ENCODE results near the gene FMNL1. TPM values are rescaled to one million over a fixed set of nuclear protein-coding genes. Genes with fewer than 3 reads are reported as not detected.

FMNL1 gene
- polyA plus RNA-seq, 2 of the 4 experiments (the other 2 are of a cell fraction), result 8.6 to 43.9 TPM

DNA sequence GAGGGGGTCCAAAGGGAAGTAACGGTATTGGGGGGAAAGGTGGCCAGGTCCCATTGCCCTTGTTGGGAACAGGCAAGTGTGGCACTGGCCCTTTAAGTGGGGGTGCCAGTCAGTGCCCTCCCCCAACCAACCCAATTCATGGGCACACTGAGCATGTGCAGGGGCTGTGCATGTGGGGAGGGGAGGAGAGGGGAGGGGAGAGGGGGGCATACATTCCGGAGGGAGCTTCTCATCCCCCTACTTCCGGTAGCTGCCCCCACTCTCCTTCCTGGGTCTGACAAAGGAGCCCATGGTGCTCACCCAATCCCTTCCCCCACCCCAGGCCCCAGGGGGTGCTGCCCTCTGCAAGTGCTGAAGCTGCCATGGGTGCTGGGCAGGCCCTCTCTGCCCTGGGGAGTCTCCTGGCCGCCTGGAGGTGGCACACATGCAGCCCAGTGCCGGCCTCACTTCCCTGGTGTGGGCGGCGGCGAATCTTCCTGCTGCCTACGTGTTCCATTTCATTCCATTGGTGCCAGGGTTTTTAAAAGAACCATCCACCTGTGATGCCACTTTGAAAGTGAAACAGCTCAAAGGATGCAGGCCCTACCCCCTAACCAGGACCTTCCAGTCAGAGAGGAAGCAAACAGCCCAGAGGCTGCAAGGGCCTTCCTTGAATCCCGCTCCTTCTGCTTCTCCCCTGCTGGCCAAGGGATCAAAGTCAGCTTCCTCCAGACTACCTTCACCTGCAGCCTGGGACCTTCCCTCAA lies 49.0 kb upstream of the FMNL1 start (continued):
- TF ChIP-seq TP53 (CRISPR knock-in tag; IDR thresholded peaks at IDR 0.05), result no peak; the same call in 1 of the 2 replicates
- TF ChIP-seq CEBPB (IDR thresholded peaks at IDR 0.05), result 0 out of 4 replicates have a peak, but pooled peaks of 1 of the 2 experiments have one; percentile 17
- peak; percentile 46 for TF ChIP-seq POLR2A (IDR thresholded peaks at IDR 0.05; ENCODE audit: low read length)
- TF ChIP-seq CHD2 (IDR thresholded peaks at IDR 0.05; ENCODE audit: low read length, partially characterized antibody), result peak; percentile 53
- TF ChIP-seq EHF (CRISPR knock-in tag; IDR thresholded peaks at IDR 0.05), result peak; percentile 28; the same call in 1 of the 2 replicates
- peak; percentile 77 for TF ChIP-seq GATA3 (IDR thresholded peaks at IDR 0.05; ENCODE audit: borderline replicate concordance)
- no peak for TF ChIP-seq TFCP2L1 (CRISPR knock-in tag; IDR thresholded peaks at IDR 0.05)
- TF ChIP-seq RFX5 (IDR thresholded peaks at IDR 0.05), result no peak
- 0 out of 2 replicates have a peak, but pooled peaks have one; percentile 47 for TF ChIP-seq HOXB5 (CRISPR knock-in tag; IDR thresholded peaks at IDR 0.05)
- TF ChIP-seq NPAS2 (CRISPR knock-in tag; IDR thresholded peaks at IDR 0.05; ENCODE audit: borderline replicate concordance), result no peak
- TF ChIP-seq RARB (CRISPR knock-in tag; IDR thresholded peaks at IDR 0.05), result no peak

GRCh38 chr17:45175759-45176115 lies 45.9 kb upstream of the FMNL1 start:
- FAIRE-seq (no peak), DNase-seq (ENCODE audit: low read depth in 1 of 2, low spot score in 1 of 2) (no peak), ATAC-seq (no peak)
- H3K4me2 ChIP-seq, result peak overlapping the region; percentile 64
- ChIA-PET CTCF (interaction anchor here (1.2 to 43.5 kb wide), 5 partner anchors 16 to 102 kb away, joined by 4 to 2147 read pairs (median 540); partner anchors contain the start of genes ACBD4, FMNL1, HEXIM1 and PLCD3), POLR2A (interaction anchor here (0.7 to 2.7 kb wide), 7 partner anchors 8 to 27 kb away, joined by 3 to 49 read pairs (median 6); partner anchors contain the start of genes HEXIM1 and HEXIM2)
- peaks cover 62% of the 10 kb centered on the region for H3K4me1 ChIP-seq
- no peak overlapping the region for H3K4me3 ChIP-seq
- 79% methylated on average over 3 of the region's 3 CpGs for WGBS (ENCODE audit: missing lambda C conversion rate)
- H3K27ac ChIP-seq, result peak overlapping the region; percentile 96 to 100
- no peaks in the 10 kb centered on the region for H3K9me3 ChIP-seq
- TF ChIP-seq TP53 (CRISPR knock-in tag; IDR thresholded peaks at IDR 0.05) (0 out of 2 replicates have a peak, but pooled peaks have one; percentile 22), ELK1 (IDR thresholded peaks at IDR 0.05; ENCODE audit: low read depth, low read length) (no peak), KDM1A (IDR thresholded peaks at IDR 0.05; ENCODE audit: low read depth) (peak; percentile 63; the same call in 1 of the 2 replicates)

- 91% methylated on average over 7 of the region's 7 CpGs for WGBS (ENCODE audit: missing lambda C conversion rate)
- Histone ChIP-seq H3K4me2 (no peak overlapping the region), H3K27ac (peak overlapping the region; percentile 96 to 100), H3K4me1 (peaks cover 51% of the 10 kb centered on the region), H3K9me3 (no peaks in the 10 kb centered on the region), H3K4me3 (no peak overlapping the region)
- ChIA-PET POLR2A (interaction anchor here (0.8 to 2.7 kb wide), 2 partner anchors 17 to 29 kb away, joined by 4 to 39 read pairs; partner anchors contain the start of gene HEXIM2), CTCF (interaction anchor here (1.7 to 43.5 kb wide), 4 partner anchors 17 to 45 kb away, joined by 12 to 2147 read pairs (median 600); partner anchors contain the start of genes ACBD4, FMNL1, HEXIM1 and PLCD3)
- no peak for FAIRE-seq
- TF ChIP-seq ELK1 (IDR thresholded peaks at IDR 0.05; ENCODE audit: low read depth, low read length), result no peak
- TF ChIP-seq ATOH8 (CRISPR knock-in tag; IDR thresholded peaks at IDR 0.05; ENCODE audit: low read depth), result no peak
- no peak for TF ChIP-seq TFCP2L1 (CRISPR knock-in tag; IDR thresholded peaks at IDR 0.05)
- TF ChIP-seq POLR2AphosphoS2 (conservative IDR thresholded peaks at IDR 0.05; ENCODE audit: low read length), result no peak
- no peak for TF ChIP-seq MAZ (IDR thresholded peaks at IDR 0.05; ENCODE audit: borderline replicate concordance, low read depth, low read length)
- no peak for TF ChIP-seq RNF2 (IDR thresholded peaks at IDR 0.05; ENCODE audit: borderline replicate concordance, low read depth)
- TF ChIP-seq CBX8 (IDR thresholded peaks at IDR 0.05), result no peak
- no peak for TF ChIP-seq PHF8 (IDR thresholded peaks at IDR 0.05; ENCODE audit: borderline replicate concordance, low read depth)
- no peak for TF ChIP-seq GATA3 (IDR thresholded peaks at IDR 0.05; ENCODE audit: borderline replicate concordance)
- no peak for TF ChIP-seq JUNB (IDR thresholded peaks at IDR 0.05)
- TF ChIP-seq NFE2L2 (conservative IDR thresholded peaks at IDR 0.05; ENCODE audit: low read length), result no peak
- TF ChIP-seq JUN (IDR thresholded peaks at IDR 0.05), result no peak
- no peak for TF ChIP-seq CHD4 (IDR thresholded peaks at IDR 0.05; ENCODE audit: borderline replicate concordance)
- no peak for TF ChIP-seq KDM5A (IDR thresholded peaks at IDR 0.05)
- TF ChIP-seq, protein P1, sequence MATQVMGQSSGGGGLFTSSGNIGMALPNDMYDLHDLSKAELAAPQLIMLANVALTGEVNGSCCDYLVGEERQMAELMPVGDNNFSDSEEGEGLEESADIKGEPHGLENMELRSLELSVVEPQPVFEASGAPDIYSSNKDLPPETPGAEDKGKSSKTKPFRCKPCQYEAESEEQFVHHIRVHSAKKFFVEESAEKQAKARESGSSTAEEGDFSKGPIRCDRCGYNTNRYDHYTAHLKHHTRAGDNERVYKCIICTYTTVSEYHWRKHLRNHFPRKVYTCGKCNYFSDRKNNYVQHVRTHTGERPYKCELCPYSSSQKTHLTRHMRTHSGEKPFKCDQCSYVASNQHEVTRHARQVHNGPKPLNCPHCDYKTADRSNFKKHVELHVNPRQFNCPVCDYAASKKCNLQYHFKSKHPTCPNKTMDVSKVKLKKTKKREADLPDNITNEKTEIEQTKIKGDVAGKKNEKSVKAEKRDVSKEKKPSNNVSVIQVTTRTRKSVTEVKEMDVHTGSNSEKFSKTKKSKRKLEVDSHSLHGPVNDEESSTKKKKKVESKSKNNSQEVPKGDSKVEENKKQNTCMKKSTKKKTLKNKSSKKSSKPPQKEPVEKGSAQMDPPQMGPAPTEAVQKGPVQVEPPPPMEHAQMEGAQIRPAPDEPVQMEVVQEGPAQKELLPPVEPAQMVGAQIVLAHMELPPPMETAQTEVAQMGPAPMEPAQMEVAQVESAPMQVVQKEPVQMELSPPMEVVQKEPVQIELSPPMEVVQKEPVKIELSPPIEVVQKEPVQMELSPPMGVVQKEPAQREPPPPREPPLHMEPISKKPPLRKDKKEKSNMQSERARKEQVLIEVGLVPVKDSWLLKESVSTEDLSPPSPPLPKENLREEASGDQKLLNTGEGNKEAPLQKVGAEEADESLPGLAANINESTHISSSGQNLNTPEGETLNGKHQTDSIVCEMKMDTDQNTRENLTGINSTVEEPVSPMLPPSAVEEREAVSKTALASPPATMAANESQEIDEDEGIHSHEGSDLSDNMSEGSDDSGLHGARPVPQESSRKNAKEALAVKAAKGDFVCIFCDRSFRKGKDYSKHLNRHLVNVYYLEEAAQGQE (IDR thresholded peaks at IDR 0.05), result no peak
- TF ChIP-seq EHF (CRISPR knock-in tag; IDR thresholded peaks at IDR 0.05), result no peak
- TF ChIP-seq SREBF2 (IDR thresholded peaks at IDR 0.05), result no peak
- DNase-seq (ENCODE audit: low read depth in 1 of 2, low spot score in 1 of 2), result no peak
- no peak for ATAC-seq
Observed at GRCh38 chr17:45177563-45177962, 44.1 kb upstream of the FMNL1 start.
